T-helper 1 cell treated with Interleukin-12 subunit alpha and Interleukin-12 subunit beta and Interleukin-4 antibody, amounts not matched to agents 30 μg/mL and 1 μg/mL, for 36 hours (primary cell): ENCODE results near the gene SHROOM1.

ENCODE experiments used
- H3K27ac Mint-ChIP-seq: one replicate; pipeline ENCODE4 v1.8.0; 2021; ENCODE audit warnings: mild to moderate bottlenecking, mixed read lengths
- H3K27me3 Mint-ChIP-seq: one replicate; pipeline ENCODE4 v1.8.0; 2021; ENCODE audit warnings: low read depth, mixed read lengths
- H3K36me3 Mint-ChIP-seq: one replicate; pipeline ENCODE4 v1.8.0; 2021; ENCODE audit warnings: low read depth, mixed read lengths
- H3K4me1 Mint-ChIP-seq: one replicate; pipeline ENCODE4 v1.8.0; 2021; ENCODE audit warnings: low read depth, mixed read lengths
- H3K4me3 Mint-ChIP-seq: one replicate; pipeline ENCODE4 v1.8.0; 2021; ENCODE audit warnings: mild to moderate bottlenecking, moderate library complexity, mixed read lengths
- H3K9me3 Mint-ChIP-seq: one replicate; pipeline ENCODE4 v1.8.0; 2021; ENCODE audit warnings: mixed read lengths

Gene SHROOM1

GRCh38 chr5:132776938-132777208 is 53.6 kb downstream of the SHROOM1 start:
- H3K36me3 Mint-ChIP-seq, result no peaks in the 10 kb centered on the region
- no peaks in the 10 kb centered on the region for H3K9me3 Mint-ChIP-seq
- peaks cover 50% of the 10 kb centered on the region for H3K27me3 Mint-ChIP-seq
- no peak overlapping the region for H3K27ac Mint-ChIP-seq
- H3K4me1 Mint-ChIP-seq, result peaks cover 31% of the 10 kb centered on the region
- H3K4me3 Mint-ChIP-seq, result no peak overlapping the region

GRCh38 chr5:132776131-132776937 is 54.1 kb downstream of the SHROOM1 start:
- no peaks in the 10 kb centered on the region for H3K36me3 Mint-ChIP-seq
- H3K9me3 Mint-ChIP-seq, result no peaks in the 10 kb centered on the region
- H3K4me1 Mint-ChIP-seq, result peaks cover 31% of the 10 kb centered on the region
- H3K27ac Mint-ChIP-seq, result peak overlapping the region; percentile 26
- peak overlapping the region; percentile 72 for H3K4me3 Mint-ChIP-seq
- peaks cover 45% of the 10 kb centered on the region for H3K27me3 Mint-ChIP-seq

GRCh38 chr5:132775476-132775961 is 54.9 kb downstream of the SHROOM1 start:
- H3K27ac Mint-ChIP-seq, result no peak overlapping the region
- peaks cover 28% of the 10 kb centered on the region for H3K4me1 Mint-ChIP-seq
- peaks cover 38% of the 10 kb centered on the region for H3K27me3 Mint-ChIP-seq
- H3K9me3 Mint-ChIP-seq, result no peaks in the 10 kb centered on the region
- peak overlapping the region; percentile 72 for H3K4me3 Mint-ChIP-seq
- no peaks in the 10 kb centered on the region for H3K36me3 Mint-ChIP-seq

GRCh38 chr5:132774896-132775295 is 55.6 kb downstream of the SHROOM1 start:
- Mint-ChIP-seq H3K27ac (no peak overlapping the region), H3K9me3 (no peaks in the 10 kb centered on the region), H3K36me3 (no peaks in the 10 kb centered on the region), H3K27me3 (peaks cover 37% of the 10 kb centered on the region), H3K4me3 (no peak overlapping the region), H3K4me1 (peaks cover 25% of the 10 kb centered on the region)

GRCh38 chr5:132774406-132774805 is 56.0 kb downstream of the SHROOM1 start:
- H3K27ac Mint-ChIP-seq, result no peak overlapping the region
- H3K9me3 Mint-ChIP-seq, result no peaks in the 10 kb centered on the region
- peaks cover 21% of the 10 kb centered on the region for H3K4me1 Mint-ChIP-seq
- H3K27me3 Mint-ChIP-seq, result peaks cover 32% of the 10 kb centered on the region
- H3K4me3 Mint-ChIP-seq, result no peak overlapping the region
- no peaks in the 10 kb centered on the region for H3K36me3 Mint-ChIP-seq

GRCh38 chr5:132773601-132774355 is 56.7 kb downstream of the SHROOM1 start:
- Mint-ChIP-seq H3K27me3 (peaks cover 26% of the 10 kb centered on the region), H3K36me3 (no peaks in the 10 kb centered on the region), H3K27ac (no peak overlapping the region), H3K4me1 (peaks cover 21% of the 10 kb centered on the region), H3K4me3 (no peak overlapping the region), H3K9me3 (no peaks in the 10 kb centered on the region)

GRCh38 chr5:132773114-132773513 is 57.3 kb downstream of the SHROOM1 start:
- Mint-ChIP-seq H3K9me3 (no peaks in the 10 kb centered on the region), H3K27ac (no peak overlapping the region), H3K36me3 (no peaks in the 10 kb centered on the region), H3K4me3 (no peak overlapping the region), H3K27me3 (peaks cover 19% of the 10 kb centered on the region), H3K4me1 (peaks cover 19% of the 10 kb centered on the region)

- Mint-ChIP-seq H3K9me3 (no peaks in the 10 kb centered on the region), H3K27ac (no peak overlapping the region), H3K4me1 (peaks cover 18% of the 10 kb centered on the region), H3K4me3 (no peak overlapping the region), H3K27me3 (peaks cover 14% of the 10 kb centered on the region), H3K36me3 (no peaks in the 10 kb centered on the region)
Measured at GRCh38 chr5:132772291-132773070, 58.0 kb downstream of the SHROOM1 start.
